IPS-18c (cell line): ENCODE data around the gene TCF7L2.

Source experiments
- H3K4me3 ChIP-seq: 2 replicates; pipeline ENCODE4 v1.7.0; 2013; ENCODE audit warnings: low read depth, mild to moderate bottlenecking, low read length, moderate library complexity; ENCODE audit not compliant: insufficient read depth
- H3K9me3 ChIP-seq: one replicate; pipeline ENCODE4 v1.6.1; 2013; ENCODE audit warnings: mild to moderate bottlenecking, low read length, moderate library complexity; ENCODE audit not compliant: control insufficient read depth, insufficient read depth

TCF7L2 gene

GRCh38 chr10:113207924-113208323, 257.9 kb downstream of the TCF7L2 start:
- Histone ChIP-seq H3K4me3 (no peak overlapping the region), H3K9me3 (no peaks in the 10 kb centered on the region)

DNA sequence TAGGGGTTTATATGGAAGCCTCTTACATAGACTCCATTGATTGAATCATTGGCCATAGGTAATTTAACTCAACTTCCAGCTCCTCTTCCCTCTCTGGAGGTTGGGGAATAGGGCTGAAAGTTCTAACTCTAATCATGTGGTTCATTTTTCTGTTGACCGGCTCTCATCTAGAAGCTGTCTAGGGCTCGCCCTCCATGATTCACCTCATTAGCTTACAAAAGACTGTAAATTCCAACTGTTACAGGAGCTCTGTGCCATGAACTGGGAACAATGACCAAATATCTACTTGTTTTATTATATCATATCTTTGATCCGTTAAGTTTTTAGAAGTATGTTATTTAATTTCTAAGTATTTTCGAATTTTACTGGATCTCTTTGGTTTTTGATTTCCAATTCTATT, 263.0 kb downstream of the TCF7L2 start:
- H3K4me3 ChIP-seq, result no peak overlapping the region
- H3K9me3 ChIP-seq, result no peaks in the 10 kb centered on the region

DNA sequence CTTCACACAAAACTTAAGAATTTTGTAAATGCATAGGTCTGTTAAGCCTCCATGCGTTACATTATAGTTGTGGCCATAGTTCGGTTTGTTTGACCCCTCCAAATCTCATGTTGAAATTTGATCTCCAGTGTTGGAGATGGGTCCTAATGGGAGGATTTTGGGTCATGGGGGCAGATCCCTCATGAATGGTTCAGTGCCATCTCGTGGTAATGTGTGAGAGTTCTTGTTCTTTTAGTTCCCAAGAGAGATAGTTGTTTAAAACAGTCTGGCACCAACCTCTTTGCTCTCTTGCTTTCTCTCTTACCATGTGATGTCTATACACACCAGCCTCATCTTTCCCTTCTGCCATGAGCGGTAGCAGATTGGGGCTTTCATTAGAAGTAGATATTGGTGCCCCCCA, 264.3 kb downstream of the TCF7L2 start:
- H3K4me3 ChIP-seq, result no peak overlapping the region

GRCh38 chr10:113216102-113216501, 266.1 kb downstream of the TCF7L2 start:
- Histone ChIP-seq H3K4me3 (no peak overlapping the region), H3K9me3 (no peaks in the 10 kb centered on the region)

More for the DNA sequence above, 264.3 kb downstream of the TCF7L2 start:
- no peaks in the 10 kb centered on the region for H3K9me3 ChIP-seq
